ENCODE data around the gene THADA.

DNA sequence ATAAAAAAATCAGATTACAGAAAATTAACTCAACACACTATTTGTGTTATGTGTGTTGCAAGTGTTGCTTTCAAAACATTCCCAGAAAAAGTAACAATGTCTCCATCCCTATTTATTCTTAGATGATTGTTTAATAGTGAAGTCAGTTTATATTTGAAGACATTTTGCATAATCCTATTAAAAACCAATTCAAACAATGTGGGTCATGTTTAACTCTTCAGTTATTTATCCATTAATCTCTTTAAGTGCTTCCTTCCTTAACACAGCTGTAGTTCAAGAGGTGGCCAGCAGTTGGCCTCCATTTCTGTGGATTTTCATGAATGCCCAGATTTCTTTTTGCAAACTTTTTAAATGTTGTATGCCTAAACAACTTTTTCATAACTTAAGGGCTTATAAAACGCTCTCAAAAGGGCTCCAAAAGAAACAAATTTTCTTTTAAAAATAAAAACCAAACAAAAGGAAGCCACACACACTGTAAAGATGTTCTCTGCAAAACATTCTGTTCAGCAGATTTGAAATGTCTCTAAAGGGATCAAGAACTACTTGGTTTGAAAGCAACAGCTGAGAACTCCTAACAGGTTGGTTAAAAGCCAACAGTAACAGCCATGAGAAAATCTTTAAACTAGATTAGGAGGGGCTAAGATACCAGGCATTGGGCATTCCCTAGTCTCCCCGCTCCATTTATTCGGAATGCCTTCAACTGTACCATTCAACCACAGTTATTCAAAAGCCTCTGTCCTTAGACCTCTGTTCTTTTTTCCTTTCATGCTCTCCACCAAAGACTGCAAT, 71.5 kb downstream of the THADA start:
- TF ChIP-seq, protein P1, sequence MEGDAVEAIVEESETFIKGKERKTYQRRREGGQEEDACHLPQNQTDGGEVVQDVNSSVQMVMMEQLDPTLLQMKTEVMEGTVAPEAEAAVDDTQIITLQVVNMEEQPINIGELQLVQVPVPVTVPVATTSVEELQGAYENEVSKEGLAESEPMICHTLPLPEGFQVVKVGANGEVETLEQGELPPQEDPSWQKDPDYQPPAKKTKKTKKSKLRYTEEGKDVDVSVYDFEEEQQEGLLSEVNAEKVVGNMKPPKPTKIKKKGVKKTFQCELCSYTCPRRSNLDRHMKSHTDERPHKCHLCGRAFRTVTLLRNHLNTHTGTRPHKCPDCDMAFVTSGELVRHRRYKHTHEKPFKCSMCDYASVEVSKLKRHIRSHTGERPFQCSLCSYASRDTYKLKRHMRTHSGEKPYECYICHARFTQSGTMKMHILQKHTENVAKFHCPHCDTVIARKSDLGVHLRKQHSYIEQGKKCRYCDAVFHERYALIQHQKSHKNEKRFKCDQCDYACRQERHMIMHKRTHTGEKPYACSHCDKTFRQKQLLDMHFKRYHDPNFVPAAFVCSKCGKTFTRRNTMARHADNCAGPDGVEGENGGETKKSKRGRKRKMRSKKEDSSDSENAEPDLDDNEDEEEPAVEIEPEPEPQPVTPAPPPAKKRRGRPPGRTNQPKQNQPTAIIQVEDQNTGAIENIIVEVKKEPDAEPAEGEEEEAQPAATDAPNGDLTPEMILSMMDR (IDR thresholded peaks at IDR 0.05; ENCODE audit: insufficient read depth, low read length, poor library complexity, severe bottlenecking), result no peak
- TF ChIP-seq EZH2phosphoT487 (conservative IDR thresholded peaks at IDR 0.05; ENCODE audit: low read length), result no peak
